HCT116 (cell line): ENCODE measurements around the gene GPR6. TPM values are rescaled to one million over a fixed set of nuclear protein-coding genes. Genes with fewer than 3 reads are reported as not detected.

Experiments
- total RNA-seq: library from RNA; stranded (reverse); gene quantifications from one replicate; pipeline ENCODE4 v1.2.1, GENCODE V29; 2021; ENCODE audit not compliant: unreplicated experiment

The GPR6 gene
- total RNA-seq, 1 experiment from 2014 or later = not detected

Other genes with a start within 250 kb of the GPR6 start
- 25.9 TPM for gene WASF1, start 201.4 kb downstream of the GPR6 start, total RNA-seq
- gene CDC40, start 202.1 kb downstream of the GPR6 start, total RNA-seq = 26.2 TPM